ENCODE measurements around the gene MLXIP. TPM values are rescaled to one million over a fixed set of nuclear protein-coding genes. Genes with fewer than 3 reads are reported as not detected.
A peak's percentile ranks its signal among the peaks of the same experiment; 100 is the strongest.

Gene MLXIP
- total and polyA plus RNA-seq, 9 of the 15 experiments (the other 6 are each of a cell fraction or from before 2014, with no cell fraction given): 2.2 to 66.3 (median 18.1) TPM

GRCh38 chr12:122086641-122087285 is 8.2 kb downstream of the MLXIP start (continued):
- TF ChIP-seq FOXO4 (CRISPR knock-in tag; IDR thresholded peaks at IDR 0.05) (no peak), MECOM (CRISPR knock-in tag; IDR thresholded peaks at IDR 0.05) (no peak), MAFK (IDR thresholded peaks at IDR 0.05; ENCODE audit: low read length) (no peak), NFIC (IDR thresholded peaks at IDR 0.05) (no peak), ZBTB12 (CRISPR knock-in tag; IDR thresholded peaks at IDR 0.05) (no peak), SPI1 (IDR thresholded peaks at IDR 0.05; ENCODE audit: borderline replicate concordance, low read depth, low read length) (no peak)

GRCh38 chr12:122087431-122088178 is 9.0 kb downstream of the MLXIP start:
- WGBS (ENCODE audit: insufficient coverage, low coverage, missing lambda C conversion rate): 76% methylated on average over 13 of the region's 17 CpGs
- H3K9me1 ChIP-seq (ENCODE audit: control insufficient read depth, insufficient read depth, low read length): peaks cover 2% of the 10 kb centered on the region
- no peaks in the 10 kb centered on the region for H3K27me3 ChIP-seq (ENCODE audit: control insufficient read depth in 2 of 2, insufficient read depth in 2 of 2, low read length in 2 of 2)
- FAIRE-seq (no peak), DNase-seq (ENCODE audit: extremely low read depth in 1 of 4, low spot score in 3 of 4) (no peak), ATAC-seq (peak; percentile 5)
- peaks cover 33 to 78% of the 10 kb centered on the region in 2 experiments; a peak in 4 of 5 replicates for H3K4me1 ChIP-seq (replicated peaks in 1 of 2; ENCODE audit: control insufficient read depth in 2 of 2, insufficient read depth in 2 of 2, low read length in 2 of 2)
- H3K4me3 ChIP-seq: no peak overlapping the region
- H3K9me3 ChIP-seq (replicated peaks; ENCODE audit: control insufficient read depth, insufficient read depth, low read depth, low read length): no peaks in the 10 kb centered on the region
- intact Hi-C loops (cut with micrococcal nuclease): no loop called here
- TF ChIP-seq XRCC3 (IDR thresholded peaks at IDR 0.05) (no peak), EGR1 (conservative IDR thresholded peaks at IDR 0.05) (peak; percentile 39; the same call in 1 of the 2 replicates), ZNF707 (CRISPR knock-in tag; conservative IDR thresholded peaks at IDR 0.05) (no peak), ZNF592 (IDR thresholded peaks at IDR 0.05) (0 out of 2 replicates have a peak, but pooled peaks have one; percentile 5), POLR2B (IDR thresholded peaks at IDR 0.05; ENCODE audit: low read depth, partially characterized antibody) (peak; percentile 33), RBFOX2 (IDR thresholded peaks at IDR 0.05; ENCODE audit: low read depth, low read length) (peak; percentile 51; the same call in 1 of the 2 replicates), POLR2G (IDR thresholded peaks at IDR 0.05; ENCODE audit: low read depth, low read length) (peak; percentile 50)
- peak overlapping the region; percentile 17; the same call in 1 of the 2 replicates for H3K4me2 ChIP-seq (ENCODE audit: insufficient read depth, low read length)
- peaks cover 89% of the 10 kb centered on the region for H3K36me3 ChIP-seq (ENCODE audit: control insufficient read depth, insufficient read depth, low read length)
- ChIA-PET POLR2A (interaction anchor here (0.8 to 6.8 kb wide), 9 partner anchors 7 to 24 kb away, joined by 3 to 75 read pairs (median 4); partner anchors contain the start of gene MLXIP), CTCF (ENCODE audit: low intra/inter-chr PET ratio) (no interaction called here)
- no TSS peak for BruUV-seq (replicated peaks)
- H3K9ac ChIP-seq (ENCODE audit: insufficient read depth in 1 of 2, low read depth in 2 of 2, low read length in 2 of 2): peak overlapping the region; percentile 9 to 76; a peak in 3 of 4 replicates
- in situ Hi-C loops (cut with MboI): no loop called here
- H3K27ac ChIP-seq (ENCODE audit: extremely low read depth, low read depth, low read length): peak overlapping the region; percentile 28; the same call in 1 of the 3 replicates
- H3K79me2 ChIP-seq (ENCODE audit: control insufficient read depth, insufficient read depth, low read length): peaks cover 100% of the 10 kb centered on the region
- H2AFZ ChIP-seq (ENCODE audit: low read depth, low read length): no peak overlapping the region
- peaks cover 11% of the 10 kb centered on the region; the same call in 1 of the 2 replicates for H4K20me1 ChIP-seq (replicated peaks; ENCODE audit: control insufficient read depth, insufficient read depth, low read length)

Measured in K562 (cell line).